ENCODE data around the gene VPS50.

The VPS50 gene

GRCh38 chr7:93238131-93238530 is 6.0 kb downstream of the VPS50 start:
- Histone ChIP-seq H3K4me3 (ENCODE audit: low read length, poor library complexity, severe bottlenecking) (no peak overlapping the region), H3K27me3 (ENCODE audit: insufficient read depth, low read length, poor library complexity, severe bottlenecking) (no peaks in the 10 kb centered on the region), H3K36me3 (ENCODE audit: insufficient read depth, low read length) (no peaks in the 10 kb centered on the region), H3K9me3 (ENCODE audit: insufficient read depth, low read depth, low read length) (no peaks in the 10 kb centered on the region), H3K79me2 (ENCODE audit: insufficient read depth, low read length) (peaks cover 7% of the 10 kb centered on the region; the same call in 1 of the 2 replicates), H3K9me2 (replicated peaks; ENCODE audit: low read depth, low read length) (no peaks in the 10 kb centered on the region), H3K4me1 (ENCODE audit: insufficient read depth, low read length, poor library complexity, severe bottlenecking) (peaks cover 21% of the 10 kb centered on the region), H2AFZ (ENCODE audit: low read length) (no peak overlapping the region), H3F3A (ENCODE audit: low read depth) (no peaks in the 10 kb centered on the region), H4K20me1 (ENCODE audit: insufficient read depth, low read length, poor library complexity, severe bottlenecking) (no peaks in the 10 kb centered on the region), H3K9ac (ENCODE audit: low read depth, low read length, poor library complexity, severe bottlenecking) (no peak overlapping the region), H3K4me2 (ENCODE audit: low read depth, low read length, poor library complexity, severe bottlenecking) (no peak overlapping the region)
- TF ChIP-seq EZH2phosphoT487 (IDR thresholded peaks at IDR 0.05; ENCODE audit: borderline replicate concordance) (no peak), CTCF (conservative IDR thresholded peaks at IDR 0.05; ENCODE audit: low read length) (no peak)

GRCh38 chr7:93238748-93239147 is 6.6 kb downstream of the VPS50 start:
- no peaks in the 10 kb centered on the region for H3K27me3 ChIP-seq (ENCODE audit: insufficient read depth, low read length, poor library complexity, severe bottlenecking)
- no peaks in the 10 kb centered on the region for H4K20me1 ChIP-seq (ENCODE audit: insufficient read depth, low read length, poor library complexity, severe bottlenecking)
- no peaks in the 10 kb centered on the region for H3K9me2 ChIP-seq (replicated peaks; ENCODE audit: low read depth, low read length)
- H3K9me3 ChIP-seq (ENCODE audit: insufficient read depth, low read depth, low read length), result no peaks in the 10 kb centered on the region
- TF ChIP-seq EZH2phosphoT487 (IDR thresholded peaks at IDR 0.05; ENCODE audit: borderline replicate concordance) (no peak), CTCF (conservative IDR thresholded peaks at IDR 0.05; ENCODE audit: low read length) (no peak)
- no peaks in the 10 kb centered on the region for H3F3A ChIP-seq (ENCODE audit: low read depth)
- H3K79me2 ChIP-seq (ENCODE audit: insufficient read depth, low read length), result peaks cover 1% of the 10 kb centered on the region; the same call in 1 of the 2 replicates
- no peak overlapping the region for H3K9ac ChIP-seq (ENCODE audit: low read depth, low read length, poor library complexity, severe bottlenecking)
- no peaks in the 10 kb centered on the region for H3K36me3 ChIP-seq (ENCODE audit: insufficient read depth, low read length)
- peaks cover 16% of the 10 kb centered on the region for H3K4me1 ChIP-seq (ENCODE audit: insufficient read depth, low read length, poor library complexity, severe bottlenecking)
- H3K4me2 ChIP-seq (ENCODE audit: low read depth, low read length, poor library complexity, severe bottlenecking), result no peak overlapping the region
- H2AFZ ChIP-seq (ENCODE audit: low read length), result no peak overlapping the region
- H3K4me3 ChIP-seq (ENCODE audit: low read length, poor library complexity, severe bottlenecking), result no peak overlapping the region

- H3K36me3 ChIP-seq (ENCODE audit: insufficient read depth, low read length), result no peaks in the 10 kb centered on the region
- H3K9me2 ChIP-seq (replicated peaks; ENCODE audit: low read depth, low read length), result no peaks in the 10 kb centered on the region
- H4K20me1 ChIP-seq (ENCODE audit: insufficient read depth, low read length, poor library complexity, severe bottlenecking), result peaks cover 4% of the 10 kb centered on the region
- H3K4me2 ChIP-seq (ENCODE audit: low read depth, low read length, poor library complexity, severe bottlenecking), result no peak overlapping the region
- no peaks in the 10 kb centered on the region for H3K79me2 ChIP-seq (ENCODE audit: insufficient read depth, low read length)
- H3K4me3 ChIP-seq (ENCODE audit: low read length, poor library complexity, severe bottlenecking), result no peak overlapping the region
- no peaks in the 10 kb centered on the region for H3F3A ChIP-seq (ENCODE audit: low read depth)
- no peak overlapping the region for H3K9ac ChIP-seq (ENCODE audit: low read depth, low read length, poor library complexity, severe bottlenecking)
- H3K27me3 ChIP-seq (ENCODE audit: insufficient read depth, low read length, poor library complexity, severe bottlenecking), result no peaks in the 10 kb centered on the region
- H2AFZ ChIP-seq (ENCODE audit: low read length), result no peak overlapping the region
- H3K4me1 ChIP-seq (ENCODE audit: insufficient read depth, low read length, poor library complexity, severe bottlenecking), result peaks cover 9% of the 10 kb centered on the region
- no peaks in the 10 kb centered on the region for H3K9me3 ChIP-seq (ENCODE audit: insufficient read depth, low read depth, low read length)
- TF ChIP-seq CTCF (conservative IDR thresholded peaks at IDR 0.05; ENCODE audit: low read length) (no peak), EZH2phosphoT487 (IDR thresholded peaks at IDR 0.05; ENCODE audit: borderline replicate concordance) (no peak)
Observed at GRCh38 chr7:93239824-93240223, 7.7 kb downstream of the VPS50 start.

All from Loucy (cell line).